ENCODE measurements around the gene USP20. TPM values are rescaled to one million over a fixed set of nuclear protein-coding genes. Genes with fewer than 3 reads are reported as not detected.
A peak's percentile ranks its signal among the peaks of the same experiment; 100 is the strongest.
"Not testable (repeated sequence)": the region's sequence is repeated elsewhere in the genome, so short reads cannot be mapped to it uniquely, and the experiment has no call there.

The USP20 gene
- total RNA-seq, 1 donor from 2014 or later: 52.3 TPM

DNA sequence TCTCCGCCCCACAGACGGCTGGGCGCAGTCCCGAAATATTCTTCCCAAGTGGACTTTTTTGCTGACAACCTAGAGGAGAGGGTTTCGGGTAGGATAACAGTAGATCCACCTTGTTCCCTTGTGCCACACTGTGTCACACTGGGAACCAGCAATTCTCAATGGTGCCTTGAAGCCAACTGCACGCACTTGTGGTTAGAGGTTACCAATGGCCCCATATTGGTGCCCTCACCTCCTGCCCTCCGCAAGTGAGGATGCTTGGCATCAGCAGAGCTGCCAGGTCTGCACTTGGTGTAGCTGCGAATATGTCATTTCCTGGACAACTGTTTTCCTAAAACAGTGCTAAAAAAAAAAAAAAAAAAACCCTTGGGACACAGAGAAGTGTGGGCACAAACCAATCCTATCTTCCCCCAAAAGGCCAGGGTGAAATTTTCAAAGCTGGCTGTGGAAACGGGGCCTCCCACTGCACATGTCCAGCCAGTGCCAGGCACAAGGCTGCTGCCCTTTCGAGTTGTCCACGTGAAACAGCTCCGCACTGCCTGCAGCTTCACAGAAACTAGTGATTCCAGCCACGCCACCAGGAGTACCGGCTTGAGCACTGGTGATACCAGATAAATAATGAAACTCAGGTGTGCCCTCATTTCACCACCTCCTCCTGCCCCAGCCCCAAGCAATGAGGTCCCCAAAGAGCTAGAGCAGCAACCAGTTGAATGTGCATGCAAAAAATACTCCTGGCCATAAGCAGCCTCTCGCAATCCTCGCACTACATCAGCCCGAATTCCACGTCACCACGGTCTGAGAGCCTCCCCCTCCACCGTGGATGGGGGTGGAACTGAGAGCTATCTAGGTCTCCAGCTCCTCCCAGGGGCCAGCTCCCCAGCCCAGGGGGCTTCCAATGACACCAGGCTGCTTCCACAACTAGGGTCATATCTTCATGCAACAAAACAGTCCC lies 51.2 kb downstream of the USP20 start:
- intact Hi-C loops (cut with micrococcal nuclease): loop anchor here (1.0 to 5.0 kb wide), 6 partner anchors 9 to 399 kb away; no protein-coding TSS in a partner anchor
- Mint-ChIP-seq H3K27me3 (ENCODE audit: low read depth) (no peaks in the 10 kb centered on the region), H3K36me3 (ENCODE audit: low read depth) (peaks cover 75% of the 10 kb centered on the region), H3K9me3 (no peaks in the 10 kb centered on the region), H3K4me3 (ENCODE audit: low read depth) (peak overlapping the region; percentile 82), H3K4me1 (ENCODE audit: low read depth) (peaks cover 57% of the 10 kb centered on the region), H3K27ac (peak overlapping the region; percentile 99)
- peak; percentile 56 for DNase-seq (ENCODE audit: low spot score)

DNA sequence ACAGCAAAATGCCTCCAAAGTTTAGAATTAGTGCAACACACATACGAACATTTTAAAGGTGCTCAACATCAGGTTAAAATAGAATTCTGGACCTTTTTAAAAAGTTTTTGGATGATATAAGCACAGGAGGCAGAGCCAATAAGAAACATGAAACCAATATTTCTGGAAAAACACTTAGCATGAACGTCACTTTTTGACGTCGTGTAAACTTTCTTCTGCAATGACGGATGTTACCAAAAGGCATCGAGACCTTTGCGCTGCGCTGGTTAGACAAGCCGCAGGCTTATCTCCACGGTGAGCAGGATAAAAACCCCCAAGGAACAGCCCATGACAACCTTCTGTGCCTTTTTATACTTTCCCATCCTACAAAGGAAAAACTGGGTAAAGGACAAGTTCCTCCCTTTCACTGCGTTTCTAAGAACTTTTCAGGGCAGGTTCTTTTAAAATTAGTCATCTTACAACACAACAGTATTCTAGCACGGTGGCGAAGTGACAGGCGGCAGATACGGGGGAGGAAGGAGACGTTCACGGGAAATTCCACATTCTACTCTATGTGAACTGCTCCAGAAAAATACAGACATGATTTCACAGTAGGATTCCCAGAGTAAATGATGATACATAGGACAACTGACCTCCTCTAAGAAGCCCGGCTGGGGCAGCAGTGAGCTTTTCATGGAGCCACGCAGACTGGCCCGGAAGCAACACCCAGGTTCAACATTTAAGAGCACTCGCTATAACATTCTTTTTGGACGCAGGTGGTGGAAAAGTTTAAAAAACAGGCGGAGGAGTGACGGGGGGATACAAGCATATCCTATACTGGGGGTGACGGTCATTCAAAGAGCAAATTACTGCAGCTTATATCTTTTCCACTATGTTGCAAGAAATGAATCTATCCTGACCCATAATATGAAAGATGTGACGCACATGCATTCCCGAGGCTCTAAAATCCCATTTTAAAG lies 52.4 kb downstream of the USP20 start:
- H3K9me3 Mint-ChIP-seq: no peaks in the 10 kb centered on the region
- DNase-seq (ENCODE audit: low spot score): peak; percentile 69
- peak overlapping the region; percentile 99 for H3K27ac Mint-ChIP-seq
- intact Hi-C loops (cut with micrococcal nuclease): loop anchor here (1.0 to 5.0 kb wide), 9 partner anchors 8 to 400 kb away; no protein-coding TSS in a partner anchor
- H3K4me3 Mint-ChIP-seq (ENCODE audit: low read depth): peak overlapping the region; percentile 82
- H3K4me1 Mint-ChIP-seq (ENCODE audit: low read depth): peaks cover 66% of the 10 kb centered on the region
- peaks cover 78% of the 10 kb centered on the region for H3K36me3 Mint-ChIP-seq (ENCODE audit: low read depth)
- no peaks in the 10 kb centered on the region for H3K27me3 Mint-ChIP-seq (ENCODE audit: low read depth)

DNA sequence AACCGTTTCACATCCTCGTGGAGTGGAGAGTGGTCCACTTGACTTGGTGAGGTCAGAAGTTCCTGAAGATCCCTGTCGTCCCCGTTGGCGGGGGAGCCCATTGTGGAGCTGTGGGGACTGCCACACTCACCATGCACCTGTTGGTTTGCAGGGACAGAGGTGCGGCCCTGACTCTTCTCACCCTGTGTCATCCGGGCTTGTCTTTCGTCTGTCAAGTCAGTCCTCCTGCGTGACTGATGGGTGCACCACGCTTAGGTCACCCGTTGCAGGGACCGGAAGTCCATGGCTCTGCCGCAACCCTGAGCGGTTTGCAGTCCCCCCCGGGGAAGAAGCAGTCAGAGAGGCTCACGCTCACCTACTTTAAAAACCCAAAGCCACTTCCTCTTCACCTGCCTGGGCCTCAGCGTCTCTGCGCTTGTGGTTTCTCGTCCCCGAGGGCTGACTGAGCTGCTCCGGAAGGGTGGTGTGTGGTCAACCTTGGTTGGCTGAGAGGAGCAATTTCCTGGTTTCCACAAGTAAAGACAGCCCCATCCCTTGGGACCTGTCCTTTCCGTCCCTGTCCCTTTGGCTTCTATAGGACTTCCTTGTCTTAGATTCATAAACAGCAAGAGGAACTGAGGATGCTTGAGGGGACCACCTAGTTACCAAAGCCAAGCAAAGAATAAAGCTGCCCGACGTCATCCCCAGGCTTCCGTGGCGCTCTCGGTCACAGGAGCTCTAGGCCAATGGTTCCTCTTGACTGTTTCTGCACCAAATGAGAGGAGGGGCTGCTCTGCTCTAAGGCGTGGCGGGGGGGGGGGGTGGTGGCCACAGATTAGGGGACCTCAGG lies 53.2 kb downstream of the USP20 start:
- Mint-ChIP-seq H3K9me3 (no peaks in the 10 kb centered on the region), H3K4me1 (ENCODE audit: low read depth) (peaks cover 71% of the 10 kb centered on the region), H3K4me3 (ENCODE audit: low read depth) (peak overlapping the region; percentile 82), H3K36me3 (ENCODE audit: low read depth) (peaks cover 87% of the 10 kb centered on the region), H3K27me3 (ENCODE audit: low read depth) (no peaks in the 10 kb centered on the region), H3K27ac (peak overlapping the region; percentile 99)
- peak; percentile 95 for DNase-seq (ENCODE audit: low spot score)
- intact Hi-C loops (cut with micrococcal nuclease): loop anchor here (1.0 to 5.0 kb wide), 5 partner anchors 106 to 401 kb away; no protein-coding TSS in a partner anchor

DNA sequence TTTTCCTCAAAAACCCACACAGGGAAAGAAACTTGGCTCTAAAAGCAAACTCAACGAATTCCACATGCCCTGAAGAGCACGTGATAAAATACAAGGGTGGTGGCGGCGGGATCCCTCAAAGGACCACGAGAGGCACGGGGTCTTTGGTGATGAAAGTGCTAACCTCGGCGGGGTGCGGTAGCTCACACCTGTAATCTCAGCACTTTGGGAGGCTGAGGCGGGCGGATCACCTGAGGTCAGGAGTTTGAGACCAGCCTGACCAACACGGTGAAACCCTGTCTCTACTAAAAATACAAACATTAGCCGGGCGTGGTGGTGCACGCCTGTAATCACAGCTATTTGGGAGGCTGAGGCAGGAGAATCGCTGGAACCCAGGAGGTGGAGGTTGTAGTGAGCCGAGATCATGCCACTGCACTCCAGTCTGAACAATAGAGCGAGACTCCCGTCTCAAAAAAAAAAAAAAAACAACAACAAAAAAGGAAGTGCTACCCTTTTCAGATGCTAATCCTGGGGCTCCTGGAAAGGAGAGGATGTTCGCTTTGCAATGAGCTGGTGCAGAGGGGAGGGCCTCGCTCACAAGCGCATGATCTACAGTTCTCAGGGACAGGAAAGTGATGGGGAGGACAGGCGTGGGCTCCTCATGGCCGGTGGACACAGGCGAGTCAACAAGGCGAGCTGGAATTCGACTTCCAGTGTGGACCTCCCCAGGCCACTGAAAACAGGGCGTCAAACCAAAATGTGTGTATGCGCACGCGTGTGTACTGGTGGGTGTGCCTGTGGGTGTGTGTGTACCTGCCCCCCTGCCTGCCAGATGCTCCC lies 54.1 kb downstream of the USP20 start:
- intact Hi-C loops (cut with micrococcal nuclease): loop anchor here (2.0 to 5.0 kb wide), 4 partner anchors 105 to 402 kb away; no protein-coding TSS in a partner anchor
- Mint-ChIP-seq H3K4me3 (ENCODE audit: low read depth) (peak overlapping the region; percentile 82), H3K27me3 (ENCODE audit: low read depth) (no peaks in the 10 kb centered on the region), H3K4me1 (ENCODE audit: low read depth) (peaks cover 69% of the 10 kb centered on the region), H3K36me3 (ENCODE audit: low read depth) (peaks cover 90% of the 10 kb centered on the region), H3K27ac (peak overlapping the region; percentile 99), H3K9me3 (no peaks in the 10 kb centered on the region)
- peak; percentile 45 for DNase-seq (ENCODE audit: low spot score)

DNA sequence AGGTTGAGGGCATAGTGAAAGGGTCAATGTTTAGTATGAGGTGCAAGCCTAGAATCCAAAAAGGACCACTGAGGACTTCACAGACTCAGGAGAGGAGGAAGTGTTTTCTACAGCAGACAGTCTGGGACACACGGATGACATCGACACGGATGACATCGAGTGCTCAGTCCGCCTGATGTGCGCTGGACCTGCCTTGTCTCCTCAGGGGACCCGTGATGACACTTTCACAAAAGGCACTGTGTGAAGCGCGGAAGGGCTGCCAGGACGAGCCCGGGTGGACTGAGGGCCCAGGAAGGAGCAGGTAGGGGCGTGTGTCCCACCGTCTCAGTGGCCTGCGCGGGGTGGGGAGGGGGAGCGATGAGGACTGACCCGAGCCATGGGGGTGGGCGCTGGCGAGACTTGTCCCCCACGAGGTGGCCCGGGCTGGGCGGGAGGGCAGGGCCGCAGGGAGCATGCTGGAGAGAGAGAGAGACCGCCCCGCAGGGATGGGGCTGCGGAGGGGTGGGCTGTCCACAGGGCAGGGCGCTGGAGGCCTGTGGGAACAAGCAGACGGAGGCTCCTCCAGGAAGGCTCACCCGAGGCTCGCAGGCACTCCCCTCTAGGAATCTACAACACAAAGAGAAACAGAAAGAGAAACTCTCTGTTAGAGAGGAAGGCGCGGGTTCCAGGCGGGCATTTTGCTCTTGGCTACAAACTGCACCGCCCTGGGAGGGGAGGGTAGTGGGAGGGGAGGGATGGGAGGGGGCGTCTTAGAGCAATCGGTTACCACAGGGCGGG lies 54.9 kb downstream of the USP20 start:
- DNase-seq (ENCODE audit: low spot score): peak; percentile 80
- Mint-ChIP-seq H3K9me3 (no peaks in the 10 kb centered on the region), H3K27ac (peak overlapping the region; percentile 99), H3K4me3 (ENCODE audit: low read depth) (peak overlapping the region; percentile 82), H3K27me3 (ENCODE audit: low read depth) (no peaks in the 10 kb centered on the region), H3K36me3 (ENCODE audit: low read depth) (peaks cover 90% of the 10 kb centered on the region), H3K4me1 (ENCODE audit: low read depth) (peaks cover 76% of the 10 kb centered on the region)
- intact Hi-C loops (cut with micrococcal nuclease): loop anchor here (1.0 to 5.0 kb wide), 5 partner anchors 73 to 403 kb away; no protein-coding TSS in a partner anchor

DNA sequence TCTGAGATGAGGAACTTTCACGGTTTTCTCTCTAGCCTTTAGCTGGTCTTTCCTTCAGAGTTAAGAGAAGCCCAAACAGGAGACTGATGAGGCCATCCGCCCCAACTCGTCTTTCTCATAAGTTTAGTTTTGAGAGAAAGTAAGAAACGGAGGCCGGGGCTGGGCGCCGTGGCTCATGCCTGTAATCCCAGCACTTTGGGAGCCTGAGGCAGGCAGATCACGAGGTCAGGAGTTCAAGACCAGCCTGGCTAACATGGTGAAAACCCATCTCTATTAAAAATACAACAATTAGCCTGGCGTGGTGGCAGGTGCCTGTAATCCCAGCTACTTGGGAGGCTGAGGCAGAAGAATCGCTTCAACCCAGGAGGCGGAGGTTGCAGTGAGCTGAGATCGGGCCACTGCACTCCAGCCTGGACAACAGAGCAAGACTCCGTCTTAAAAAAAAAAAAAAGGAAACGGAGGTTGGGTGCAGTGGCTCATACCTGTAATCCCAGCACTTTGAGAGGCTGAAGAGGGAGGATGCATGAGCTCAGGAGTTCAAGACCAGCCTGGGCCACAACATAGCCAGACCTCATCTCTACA lies 55.6 kb downstream of the USP20 start:
- not testable (repeated sequence) for DNase-seq (ENCODE audit: low spot score); H3K27me3 Mint-ChIP-seq (ENCODE audit: low read depth); H3K9me3 Mint-ChIP-seq
- H3K4me1 Mint-ChIP-seq (ENCODE audit: low read depth): peaks cover 81% of the 10 kb centered on the region
- H3K4me3 Mint-ChIP-seq (ENCODE audit: low read depth): peak overlapping the region; percentile 82
- H3K27ac Mint-ChIP-seq: peak overlapping the region; percentile 99
- intact Hi-C loops (cut with micrococcal nuclease): loop anchor here (1.0 kb wide), 1 partner anchor 72 kb away; no protein-coding TSS in a partner anchor
- H3K36me3 Mint-ChIP-seq (ENCODE audit: low read depth): peaks cover 90% of the 10 kb centered on the region

DNA sequence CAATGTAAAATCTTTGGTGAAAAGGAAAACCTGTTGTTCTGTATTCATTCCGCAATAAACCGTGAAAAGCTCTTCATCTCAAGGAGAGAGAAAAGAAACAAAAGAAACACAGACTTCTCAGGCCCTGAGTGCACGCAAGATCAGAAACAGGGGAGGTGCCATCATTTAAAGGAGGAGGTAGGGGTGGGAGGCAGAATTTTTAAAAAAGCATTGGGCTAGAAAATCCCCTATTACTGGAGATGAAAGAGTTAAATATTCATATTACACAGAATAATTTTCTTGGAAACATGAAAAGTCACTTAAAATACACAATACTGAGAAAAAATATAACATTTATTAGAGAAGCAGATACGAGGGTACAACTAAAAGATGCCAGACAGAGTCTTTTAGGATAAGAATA lies 56.3 kb downstream of the USP20 start:
- peaks cover 92% of the 10 kb centered on the region for H3K36me3 Mint-ChIP-seq (ENCODE audit: low read depth)
- no peaks in the 10 kb centered on the region for H3K27me3 Mint-ChIP-seq (ENCODE audit: low read depth)
- H3K4me3 Mint-ChIP-seq (ENCODE audit: low read depth): peak overlapping the region; percentile 82
- no peaks in the 10 kb centered on the region for H3K9me3 Mint-ChIP-seq
- peaks cover 86% of the 10 kb centered on the region for H3K4me1 Mint-ChIP-seq (ENCODE audit: low read depth)
- intact Hi-C loops (cut with micrococcal nuclease): no loop called here
- H3K27ac Mint-ChIP-seq: peak overlapping the region; percentile 99
- no peak for DNase-seq (ENCODE audit: low spot score)

DNA sequence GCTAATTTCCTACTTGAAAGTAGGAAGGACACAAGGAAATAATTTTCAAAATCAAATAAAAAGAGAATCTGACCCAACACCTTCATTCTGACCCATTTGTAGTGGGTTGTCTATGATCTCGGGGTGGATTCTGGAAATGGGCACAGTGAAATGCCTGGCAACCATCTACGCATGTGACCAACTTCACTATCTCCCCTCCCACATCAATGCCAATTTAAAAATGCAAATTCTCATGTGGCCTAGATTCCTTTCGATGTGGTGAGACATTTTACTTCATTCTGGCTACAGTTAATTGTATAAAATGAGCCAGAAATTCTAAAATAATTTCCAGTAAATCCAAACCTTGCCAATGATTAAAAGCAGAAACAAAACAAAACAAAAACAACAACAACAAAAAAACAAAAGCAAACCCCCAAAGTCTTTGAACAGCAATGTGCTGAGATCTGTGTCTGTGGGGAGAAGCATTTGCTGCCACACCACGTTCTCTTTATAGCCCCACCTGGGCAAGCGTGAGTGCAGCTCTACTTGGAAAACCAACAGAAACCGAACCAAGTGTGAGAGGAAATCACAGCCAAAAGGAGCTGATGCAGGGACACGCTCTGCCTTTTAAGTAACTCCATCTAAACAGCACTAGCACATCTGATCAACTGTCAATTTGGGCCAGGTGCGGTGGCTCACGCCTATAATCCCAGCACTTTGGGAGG lies 59.0 kb downstream of the USP20 start:
- intact Hi-C loops (cut with micrococcal nuclease): loop anchor here (2.0 kb wide), 1 partner anchor 17 kb away; no protein-coding TSS in a partner anchor
- H3K36me3 Mint-ChIP-seq (ENCODE audit: low read depth): peaks cover 98% of the 10 kb centered on the region
- peak overlapping the region; percentile 35 for H3K4me3 Mint-ChIP-seq (ENCODE audit: low read depth)
- no peaks in the 10 kb centered on the region for H3K9me3 Mint-ChIP-seq
- peak; percentile 34 for DNase-seq (ENCODE audit: low spot score)
- peaks cover 72% of the 10 kb centered on the region for H3K4me1 Mint-ChIP-seq (ENCODE audit: low read depth)
- H3K27ac Mint-ChIP-seq: peak overlapping the region; percentile 99
- H3K27me3 Mint-ChIP-seq (ENCODE audit: low read depth): no peaks in the 10 kb centered on the region

DNA sequence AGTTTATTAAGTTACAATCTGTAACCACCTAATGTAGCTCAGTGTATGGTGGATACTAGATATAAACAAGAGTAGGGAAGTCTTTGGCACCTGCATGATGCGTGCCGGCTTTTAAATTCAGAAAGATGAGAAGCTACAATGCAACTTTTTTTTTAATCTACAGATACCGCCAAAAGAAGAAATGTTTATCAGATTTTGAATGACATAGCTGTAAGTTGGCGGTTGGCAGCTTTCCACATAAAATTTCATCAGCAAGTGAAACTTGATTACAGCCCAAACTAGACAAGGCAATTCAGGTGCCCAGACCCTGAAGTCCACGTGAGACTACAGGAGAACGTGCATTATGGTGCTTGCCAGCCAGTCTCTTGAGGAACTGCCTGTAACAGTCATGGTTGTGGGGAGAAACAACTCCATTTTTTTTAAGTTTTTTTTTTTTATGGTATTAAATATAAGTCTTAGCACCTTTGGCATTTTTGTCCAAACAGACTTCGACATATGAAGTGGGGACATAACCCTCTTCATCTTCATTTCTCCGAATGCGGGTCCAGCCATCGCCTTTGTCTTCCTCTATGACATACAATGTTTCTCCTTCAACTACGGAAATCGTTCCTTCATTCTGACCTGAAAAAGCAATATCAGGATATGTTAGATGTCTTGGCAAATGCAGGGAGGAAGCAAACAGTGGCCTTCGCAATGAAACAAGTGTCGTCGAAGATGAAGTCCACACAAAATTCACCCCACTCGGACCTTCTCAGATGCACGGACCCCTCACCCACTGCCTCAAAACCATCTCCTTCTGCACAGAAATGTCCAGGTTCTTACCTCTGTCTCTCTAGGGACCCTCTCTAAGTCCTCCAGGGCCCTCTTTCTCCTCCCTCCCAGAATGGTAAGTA lies 60.4 kb downstream of the USP20 start:
- Mint-ChIP-seq H3K27me3 (ENCODE audit: low read depth) (no peaks in the 10 kb centered on the region), H3K27ac (peak overlapping the region; percentile 99), H3K36me3 (ENCODE audit: low read depth) (peaks cover 98% of the 10 kb centered on the region), H3K4me1 (ENCODE audit: low read depth) (peaks cover 69% of the 10 kb centered on the region), H3K9me3 (no peaks in the 10 kb centered on the region), H3K4me3 (ENCODE audit: low read depth) (peak overlapping the region; percentile 19)
- DNase-seq (ENCODE audit: low spot score): peak; percentile 36
- intact Hi-C loops (cut with micrococcal nuclease): loop anchor here (1.0 to 2.0 kb wide), 2 partner anchors 8 to 15 kb away; no protein-coding TSS in a partner anchor

Measured in activated T-helper 2 cell treated with anti-CD3 and anti-CD28 coated beads, Interferon-gamma antibody, Interleukin-2, Interleukin-4, amounts not matched to agents 10 μg/mL and 5 μg/mL and 100 μg/mL, durations not matched to agents 14 hours and 24 hours and 36 hours (primary cell).